ENCODE results near the gene PPP3CB. TPM values are rescaled to one million over a fixed set of nuclear protein-coding genes. Genes with fewer than 3 reads are reported as not detected.

Gene PPP3CB
- total RNA-seq, result 20.3 and 22.8 TPM in 2 replicates

DNA sequence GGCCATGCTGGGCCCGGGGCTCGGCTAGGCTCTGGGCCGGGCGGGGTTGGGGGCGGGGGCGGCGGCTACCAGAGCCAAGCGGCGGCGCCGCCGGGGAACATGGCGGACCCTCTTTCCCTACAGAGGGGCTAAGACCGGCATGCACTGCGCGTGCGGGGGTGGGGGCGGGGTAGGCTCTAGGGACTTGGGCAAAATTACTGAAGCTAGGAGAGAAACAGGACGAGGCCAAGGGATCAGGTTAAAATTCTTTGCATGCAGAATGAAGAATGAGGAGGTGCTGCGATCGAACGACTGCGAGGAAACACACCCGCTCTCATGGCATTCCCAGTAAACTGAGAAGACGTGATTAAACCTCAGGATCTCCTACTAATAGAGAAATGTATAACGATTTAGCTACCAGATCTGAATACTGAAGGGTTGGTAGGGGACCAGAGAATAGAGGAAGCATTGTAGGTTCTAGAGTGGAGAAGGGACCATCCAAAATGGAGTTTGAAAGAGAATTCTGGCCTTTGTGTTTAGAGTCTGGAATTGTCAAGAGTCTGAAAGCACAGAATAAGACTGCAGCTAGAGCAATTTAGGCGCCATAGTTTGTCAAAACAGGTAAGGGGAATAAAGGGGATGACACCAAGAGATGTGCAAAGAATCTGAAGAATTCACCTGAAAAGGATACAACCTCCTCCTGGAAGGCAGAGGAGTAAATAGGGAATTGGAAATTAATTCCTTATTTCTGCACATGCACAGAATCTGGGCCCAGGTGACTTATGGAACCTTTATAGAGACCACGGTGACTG lies at the start of gene PPP3CB:
PPP3CB (minus strand) TSS at position 141 of the 791 bp plus-strand sequence; CDS start at position 6, 135 bp downstream.

DNA sequence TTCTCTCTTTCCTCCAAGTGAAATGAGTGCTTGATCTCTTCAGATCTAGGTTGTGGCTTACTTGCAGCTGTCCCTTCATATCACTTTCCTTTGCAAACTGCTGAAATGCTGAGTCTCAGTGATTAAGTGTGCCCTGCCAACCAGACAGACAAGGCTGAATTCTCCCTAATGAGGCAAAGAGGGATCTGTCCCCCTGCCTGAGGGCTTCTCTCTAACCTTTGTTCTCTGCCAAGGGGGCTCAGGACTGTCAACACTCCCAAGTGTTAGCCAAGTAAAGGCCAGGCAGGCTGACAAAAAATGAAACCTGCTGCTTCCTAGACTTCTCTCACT lies 62.3 kb downstream of the PPP3CB start, which contains the start of gene MSS51:
MSS51 (minus strand) TSS at position 24 of the 330 bp plus-strand sequence. CDS start 5,277 bp downstream, outside the sequence.

DNA sequence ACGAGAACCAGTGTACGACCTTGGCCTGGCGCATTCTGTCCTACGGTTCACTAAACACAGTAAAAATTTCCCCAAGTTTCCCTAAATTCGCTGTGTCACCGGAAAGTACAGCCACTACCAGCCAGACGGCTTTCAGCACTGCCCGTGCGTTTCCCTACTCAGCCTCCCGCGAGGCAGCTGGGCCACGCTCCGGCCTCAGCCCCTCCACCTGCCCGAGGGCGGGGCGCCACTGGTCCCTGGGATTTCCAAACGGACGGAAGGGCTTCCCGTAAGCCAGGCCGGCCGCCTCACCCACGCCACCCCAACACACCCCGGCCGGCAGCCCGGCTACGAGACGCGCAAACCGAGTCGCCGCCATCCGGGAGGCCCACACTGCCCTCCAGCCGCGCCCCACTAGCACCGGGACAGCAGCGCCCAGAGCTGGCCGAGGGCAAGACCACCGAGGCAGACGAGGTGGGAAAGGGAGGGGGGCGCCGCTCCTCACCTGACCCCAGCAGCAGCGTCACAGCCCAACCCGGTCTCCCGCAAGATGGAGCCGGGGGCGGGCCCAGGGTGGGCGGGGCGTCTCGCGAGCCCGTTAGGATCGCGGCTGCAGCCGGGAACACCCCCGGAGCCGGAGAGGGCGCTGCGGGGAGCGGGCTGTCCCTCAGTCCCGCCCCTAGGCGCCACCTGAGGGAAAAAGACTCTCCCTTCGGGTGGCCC lies 82.1 kb downstream of the PPP3CB start, which contains the start of gene ANXA7:
ANXA7 (minus strand) TSS at position 531 of the 702 bp plus-strand sequence. CDS start 13,202 bp downstream, outside the sequence.

Small RNAs within 50 kb of the gene (small RNA-seq; reads per million reads assigned to genes)
- not detected for gene RNU6-883P

Other genes starting within 250 kb of the PPP3CB start
- 22.7 and 23.6 TPM in 2 replicates for gene DNAJC9, start 248.8 kb downstream of the PPP3CB start, total RNA-seq
- 43.6 and 79.4 TPM in 2 replicates for gene MRPS16, start 243.4 kb downstream of the PPP3CB start, total RNA-seq
- 0.76 and 5.9 TPM in 2 replicates for gene CFAP70, start 137.2 kb downstream of the PPP3CB start, total RNA-seq
- gene ANXA7, start 82.0 kb downstream of the PPP3CB start, total RNA-seq, result 41.2 and 80.4 TPM in 2 replicates
- 1.1 and 1.6 TPM in 2 replicates for gene MSS51, start 62.5 kb downstream of the PPP3CB start, total RNA-seq
- gene USP54, start 95.3 kb upstream of the PPP3CB start, total RNA-seq, result 7.9 and 8.5 TPM in 2 replicates
- gene MYOZ1, start 145.4 kb upstream of the PPP3CB start, total RNA-seq, result 0.43 and 0.79 TPM in 2 replicates
- gene SYNPO2L, start 160.0 kb upstream of the PPP3CB start, total RNA-seq, result under 0.01 TPM in 1 of 2 replicates, not detected in the other
- 2.7 and 4.9 TPM in 2 replicates for gene AGAP5, start 202.1 kb upstream of the PPP3CB start, total RNA-seq
- 56.1 and 94.3 TPM in 2 replicates for gene SEC24C, start 248.3 kb upstream of the PPP3CB start, total RNA-seq

All from placental epithelial cell (primary cell).